HG03575 (cell line): ENCODE data around the gene PPIF.

ENCODE experiments used
- ATAC-seq: cut with Tn5 transposase; IDR thresholded peaks from one replicate; pipeline ENCODE4 v1.9.1; 2021; ENCODE audit not compliant: unreplicated experiment, insufficient number of reproducible peaks, low FRiP score; ENCODE audit errors: extremely low read depth

The PPIF gene

GRCh38 chr10:79344502-79345195 is 2.6 kb upstream of the PPIF start:
- ATAC-seq: no peak

GRCh38 chr10:79345241-79346011 is 1.8 kb upstream of the PPIF start:
- ATAC-seq: no peak

GRCh38 chr10:79346012-79346340 is 1.3 kb upstream of the PPIF start:
- no peak for ATAC-seq

- ATAC-seq: no peak
Observed at GRCh38 chr10:79346388-79347225, 662 bp upstream of the PPIF start.

- ATAC-seq: peak; percentile 36
Observed at GRCh38 chr10:79347894-79348639, 798 bp downstream of the PPIF start.

GRCh38 chr10:79348640-79348988 is 1.3 kb downstream of the PPIF start:
- no peak for ATAC-seq

GRCh38 chr10:79349072-79349491 is 1.8 kb downstream of the PPIF start:
- no peak for ATAC-seq

- no peak for ATAC-seq
Observed at GRCh38 chr10:79349766-79350406, 2.6 kb downstream of the PPIF start.

- ATAC-seq: no peak
Observed at GRCh38 chr10:79350407-79351154, 3.3 kb downstream of the PPIF start.

- no peak for ATAC-seq
Observed at GRCh38 chr10:79351332-79351731, 4.1 kb downstream of the PPIF start.

- no peak for ATAC-seq
Observed at GRCh38 chr10:79352035-79352877, 5.0 kb downstream of the PPIF start.

- ATAC-seq: no peak
Observed at GRCh38 chr10:79353000-79353406, 5.7 kb downstream of the PPIF start.

GRCh38 chr10:79353726-79354125 is 6.5 kb downstream of the PPIF start:
- ATAC-seq: no peak

- ATAC-seq: no peak
Observed at GRCh38 chr10:79354141-79354540, 6.9 kb downstream of the PPIF start.

- ATAC-seq: no peak
Observed at GRCh38 chr10:79354615-79355014, 7.3 kb downstream of the PPIF start.

- no peak for ATAC-seq
Observed at GRCh38 chr10:79355420-79356017, 8.2 kb downstream of the PPIF start.

- no peak for ATAC-seq
Observed at GRCh38 chr10:79356104-79356503, 8.8 kb downstream of the PPIF start.
